Measurements from ENCODE around the gene PRKACA.
"Not testable (repeated sequence)": the region's sequence is repeated elsewhere in the genome, so short reads cannot be mapped to it uniquely, and the experiment has no call there.

The PRKACA gene

GRCh38 chr19:14051980-14052379 is 65.6 kb downstream of the PRKACA start:
- DNase-seq (ENCODE audit: low read depth in 2 of 2, low spot score in 1 of 2), result no peak

GRCh38 chr19:14050961-14051360 is 66.6 kb downstream of the PRKACA start:
- DNase-seq (ENCODE audit: low read depth in 2 of 2, low spot score in 1 of 2), result not testable (repeated sequence)

GRCh38 chr19:14050512-14050911 is 67.0 kb downstream of the PRKACA start:
- DNase-seq (ENCODE audit: low read depth in 2 of 2, low spot score in 1 of 2), result no peak

DNA sequence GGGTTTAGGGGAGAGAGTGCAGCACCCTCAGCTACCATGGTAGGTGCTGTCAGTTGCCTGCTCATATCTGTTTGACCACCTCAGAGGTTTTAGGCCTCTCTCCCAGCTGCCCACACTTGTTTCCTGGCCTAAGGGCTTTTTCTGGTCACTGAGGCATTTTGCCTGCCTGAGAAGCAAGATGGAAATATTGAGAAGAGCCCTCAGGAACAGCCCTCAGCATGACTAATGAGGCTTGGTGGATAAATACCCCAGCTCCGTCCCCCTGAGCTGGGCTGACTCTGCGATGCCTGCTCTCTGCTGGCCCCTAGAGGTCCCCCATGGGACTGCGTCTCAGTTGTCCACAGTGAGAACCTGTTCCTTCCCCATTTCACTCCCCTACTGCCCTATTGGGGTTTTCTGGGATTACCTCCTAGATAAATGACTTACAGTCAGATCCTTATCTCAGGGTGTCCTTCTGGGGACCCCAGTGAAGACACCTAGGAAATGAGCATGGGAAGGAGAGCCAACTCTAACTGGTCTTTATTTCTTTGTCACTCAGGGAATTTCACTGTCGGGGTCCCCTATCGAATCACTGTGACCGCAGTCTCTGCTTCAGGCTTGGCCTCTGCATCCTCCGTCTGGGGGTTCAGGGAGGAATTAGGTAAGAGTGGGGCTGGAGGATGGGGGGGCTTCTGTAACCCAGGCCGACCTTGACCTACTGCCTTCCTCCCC is 69.0 kb downstream of the PRKACA start:
- peak; percentile 56 to 63 for DNase-seq (ENCODE audit: low read depth in 2 of 2, low spot score in 1 of 2)

DNA sequence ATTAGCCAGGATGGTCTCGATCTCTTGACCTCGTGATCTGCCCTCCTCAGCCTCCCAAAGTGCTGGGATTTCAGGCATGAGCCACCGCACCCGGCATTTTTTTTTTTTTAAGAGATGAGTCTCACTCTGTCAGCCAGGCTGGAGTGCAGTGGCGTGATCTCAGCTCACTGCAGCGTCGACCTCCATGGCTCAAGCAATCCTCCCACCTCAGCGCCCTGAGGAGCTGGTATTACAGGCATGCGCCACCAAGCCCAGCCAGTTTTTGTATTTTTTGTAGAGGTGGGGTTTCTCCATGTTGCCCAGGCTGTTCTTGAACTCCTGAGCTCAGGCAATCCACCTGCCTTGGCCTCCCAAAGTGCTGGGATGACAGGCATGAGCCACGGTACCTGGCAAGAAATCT is 69.7 kb downstream of the PRKACA start:
- not testable (repeated sequence) for DNase-seq (ENCODE audit: low read depth in 2 of 2, low spot score in 1 of 2)

GRCh38 chr19:14042659-14043608 is 74.6 kb downstream of the PRKACA start:
- DNase-seq (ENCODE audit: low read depth in 2 of 2, low spot score in 1 of 2), result not testable (repeated sequence)
